ENCODE measurements around the gene MUS81. TPM values are rescaled to one million over a fixed set of nuclear protein-coding genes. Genes with fewer than 3 reads are reported as not detected.

MUS81 gene
- total RNA-seq, 1 donor = 71.2 TPM

DNA sequence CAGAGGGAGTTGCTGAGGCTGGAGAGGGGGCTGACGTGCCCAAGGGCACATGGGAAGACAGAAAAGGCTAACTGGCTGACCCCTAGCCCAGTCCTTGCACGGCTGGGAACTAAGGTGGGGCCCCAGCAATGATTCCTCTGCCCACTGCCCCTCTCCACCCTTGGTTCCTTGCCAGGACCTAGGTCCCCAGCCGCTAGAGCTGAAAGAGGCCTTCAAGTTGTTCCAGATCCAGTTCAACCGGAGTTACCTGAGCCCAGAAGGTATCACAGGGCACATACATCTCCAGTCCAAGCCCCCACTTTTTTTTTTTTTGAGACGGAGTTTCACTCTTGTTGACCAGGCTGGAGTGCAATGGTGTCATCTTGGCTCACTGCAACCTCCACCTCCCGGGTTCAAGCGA is 19.8 kb downstream of the MUS81 start:
- H3K4me3 ChIP-seq (ENCODE audit: low read depth, low read length) = no peak overlapping the region
- no peak for DNase-seq (ENCODE audit: low read depth)
- TF ChIP-seq, protein P1, sequence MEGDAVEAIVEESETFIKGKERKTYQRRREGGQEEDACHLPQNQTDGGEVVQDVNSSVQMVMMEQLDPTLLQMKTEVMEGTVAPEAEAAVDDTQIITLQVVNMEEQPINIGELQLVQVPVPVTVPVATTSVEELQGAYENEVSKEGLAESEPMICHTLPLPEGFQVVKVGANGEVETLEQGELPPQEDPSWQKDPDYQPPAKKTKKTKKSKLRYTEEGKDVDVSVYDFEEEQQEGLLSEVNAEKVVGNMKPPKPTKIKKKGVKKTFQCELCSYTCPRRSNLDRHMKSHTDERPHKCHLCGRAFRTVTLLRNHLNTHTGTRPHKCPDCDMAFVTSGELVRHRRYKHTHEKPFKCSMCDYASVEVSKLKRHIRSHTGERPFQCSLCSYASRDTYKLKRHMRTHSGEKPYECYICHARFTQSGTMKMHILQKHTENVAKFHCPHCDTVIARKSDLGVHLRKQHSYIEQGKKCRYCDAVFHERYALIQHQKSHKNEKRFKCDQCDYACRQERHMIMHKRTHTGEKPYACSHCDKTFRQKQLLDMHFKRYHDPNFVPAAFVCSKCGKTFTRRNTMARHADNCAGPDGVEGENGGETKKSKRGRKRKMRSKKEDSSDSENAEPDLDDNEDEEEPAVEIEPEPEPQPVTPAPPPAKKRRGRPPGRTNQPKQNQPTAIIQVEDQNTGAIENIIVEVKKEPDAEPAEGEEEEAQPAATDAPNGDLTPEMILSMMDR (IDR thresholded peaks at IDR 0.05; ENCODE audit: insufficient read depth, low read depth, low read length) = no peak

DNA sequence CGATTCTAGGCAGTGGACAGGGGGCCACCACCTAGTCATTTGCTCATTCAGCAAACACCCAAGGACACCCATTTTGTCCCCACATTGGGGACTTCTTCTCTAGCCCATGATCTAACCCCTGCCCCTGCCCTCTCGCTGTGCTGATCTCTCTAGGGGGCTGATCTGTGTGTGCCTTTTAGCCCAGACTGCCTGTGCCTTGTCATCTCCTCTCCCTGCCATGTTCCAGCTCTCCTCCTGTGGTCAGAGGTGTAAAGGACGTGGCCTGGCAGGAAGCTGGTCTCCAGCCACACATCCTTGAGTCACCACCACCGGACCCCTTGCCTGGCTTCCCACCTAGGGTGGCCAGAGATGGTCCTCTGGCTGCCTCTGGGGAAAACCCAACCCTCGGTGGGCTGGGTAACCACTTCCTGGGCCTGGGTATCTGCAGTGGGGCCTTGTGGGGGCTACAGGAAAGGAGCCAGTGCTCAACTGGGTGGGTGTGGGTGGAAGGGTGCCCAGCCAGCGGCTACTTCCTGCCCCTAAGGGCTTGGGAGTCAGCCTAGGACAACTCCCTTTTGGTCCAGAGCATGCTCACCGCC is 20.7 kb downstream of the MUS81 start:
- TF ChIP-seq, protein P1 (IDR thresholded peaks at IDR 0.05; ENCODE audit: insufficient read depth, low read depth, low read length) = no peak
- H3K4me3 ChIP-seq (ENCODE audit: low read depth, low read length) = no peak overlapping the region
- DNase-seq (ENCODE audit: low read depth) = no peak

DNA sequence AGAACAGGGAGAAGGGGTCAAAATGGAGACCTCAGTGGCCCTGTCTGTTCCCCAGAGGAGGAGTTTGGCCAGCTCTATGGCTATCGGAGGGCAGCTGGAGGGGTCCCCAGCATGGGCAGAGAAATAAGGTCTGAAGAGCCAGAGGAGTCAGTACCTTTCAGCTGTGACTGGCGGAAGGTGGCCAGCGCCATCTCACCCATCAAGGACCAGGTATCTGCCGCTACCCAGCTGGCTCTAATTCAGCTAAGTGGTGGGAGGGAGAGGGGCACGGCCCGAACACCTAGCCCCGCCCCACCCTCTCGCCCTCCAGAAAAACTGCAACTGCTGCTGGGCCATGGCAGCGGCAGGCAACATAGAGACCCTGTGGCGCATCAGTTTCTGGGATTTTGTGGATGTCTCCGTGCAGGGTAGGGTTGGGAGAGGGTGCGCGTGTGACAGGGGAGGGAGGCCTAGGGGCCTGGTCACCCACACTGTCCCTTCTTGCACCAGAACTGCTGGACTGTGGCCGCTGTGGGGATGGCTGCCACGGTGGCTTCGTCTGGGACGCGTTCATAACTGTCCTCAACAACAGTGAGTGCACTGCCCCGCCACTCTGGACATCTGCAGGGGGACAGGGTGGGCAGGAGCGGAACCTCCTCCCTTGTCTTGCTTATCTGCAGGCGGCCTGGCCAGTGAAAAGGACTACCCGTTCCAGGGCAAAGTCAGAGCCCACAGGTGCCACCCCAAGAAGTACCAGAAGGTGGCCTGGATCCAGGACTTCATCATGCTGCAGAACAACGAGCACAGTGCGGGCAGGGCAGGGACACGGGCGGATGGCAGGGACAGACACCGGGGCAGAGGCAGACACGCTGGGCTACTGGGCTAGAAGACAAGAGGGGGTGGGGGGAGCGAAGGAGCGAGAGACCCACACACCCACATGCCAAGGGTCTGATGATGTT is 22.2 kb downstream of the MUS81 start:
- TF ChIP-seq, protein P1 (IDR thresholded peaks at IDR 0.05; ENCODE audit: insufficient read depth, low read depth, low read length) = no peak
- DNase-seq (ENCODE audit: low read depth) = no peak
- H3K4me3 ChIP-seq (ENCODE audit: low read depth, low read length) = no peak overlapping the region

DNA sequence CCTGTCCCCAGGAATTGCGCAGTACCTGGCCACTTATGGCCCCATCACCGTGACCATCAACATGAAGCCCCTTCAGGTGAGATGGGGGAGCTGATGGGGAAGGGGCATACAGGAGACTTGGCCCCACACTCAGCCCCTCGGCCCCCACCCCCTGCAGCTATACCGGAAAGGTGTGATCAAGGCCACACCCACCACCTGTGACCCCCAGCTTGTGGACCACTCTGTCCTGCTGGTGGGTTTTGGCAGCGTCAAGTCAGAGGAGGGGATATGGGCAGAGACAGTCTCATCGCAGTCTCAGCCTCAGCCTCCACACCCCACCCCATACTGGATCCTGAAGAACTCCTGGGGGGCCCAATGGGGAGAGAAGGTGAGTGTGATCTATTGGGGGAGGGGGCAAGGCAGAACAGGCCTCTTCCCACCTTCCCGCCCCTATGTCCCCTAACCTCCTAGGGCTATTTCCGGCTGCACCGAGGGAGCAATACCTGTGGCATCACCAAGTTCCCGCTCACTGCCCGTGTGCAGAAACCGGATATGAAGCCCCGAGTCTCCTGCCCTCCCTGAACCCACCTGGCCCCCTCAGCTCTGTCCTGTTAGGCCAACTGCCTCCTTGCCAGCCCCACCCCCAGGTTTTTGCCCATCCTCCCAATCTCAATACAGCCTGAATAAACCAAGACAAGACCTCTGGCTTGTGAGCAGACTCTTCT is 23.0 kb downstream of the MUS81 start:
- no peak for DNase-seq (ENCODE audit: low read depth)
- no peak overlapping the region for H3K4me3 ChIP-seq (ENCODE audit: low read depth, low read length)
- TF ChIP-seq, protein P1 (IDR thresholded peaks at IDR 0.05; ENCODE audit: insufficient read depth, low read depth, low read length) = no peak

DNA sequence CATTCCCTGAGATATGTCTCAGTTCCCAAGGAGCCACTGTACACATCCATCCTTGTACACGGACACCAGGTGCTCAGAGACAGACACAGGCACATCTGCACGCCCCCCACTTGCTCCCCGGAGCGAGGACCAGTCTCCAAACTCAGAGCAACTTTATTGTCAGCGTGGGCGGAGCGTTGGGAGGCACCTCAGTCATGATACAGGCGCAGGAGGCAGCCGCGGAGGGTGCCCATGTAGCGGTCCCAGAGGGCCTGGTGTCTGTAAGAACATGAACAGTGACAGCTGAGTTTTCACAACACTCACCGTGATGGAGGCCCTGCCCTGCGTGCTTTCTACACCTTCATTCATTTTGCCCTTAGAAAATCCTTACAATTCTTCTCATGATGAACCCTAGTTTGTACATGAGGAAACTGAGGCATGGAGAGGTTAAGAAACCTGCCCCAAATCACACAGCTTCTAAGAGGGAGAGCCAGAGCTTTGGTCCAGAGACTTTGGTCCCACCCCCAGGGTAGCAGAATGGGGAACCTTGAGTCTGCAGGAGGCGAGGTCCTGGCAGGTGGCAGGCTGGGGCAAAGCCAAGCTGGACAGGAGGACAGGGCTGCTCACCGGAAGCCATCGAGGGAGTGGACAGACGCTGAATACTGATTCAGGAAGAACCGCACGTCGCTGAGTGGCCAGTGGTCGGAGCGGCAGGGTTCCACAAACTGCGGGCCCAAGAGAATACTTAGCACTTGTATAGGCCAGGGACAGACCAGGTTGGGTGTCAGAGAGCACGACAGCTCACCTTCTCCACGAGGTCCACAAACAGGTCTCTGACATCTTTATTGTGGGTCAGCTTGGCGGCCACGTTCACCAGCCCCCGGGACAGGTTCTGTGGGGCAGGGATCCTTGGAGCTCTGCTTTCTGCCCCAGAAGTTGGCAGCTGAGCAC is 23.8 kb downstream of the MUS81 start:
- no peak for DNase-seq (ENCODE audit: low read depth)
- TF ChIP-seq, protein P1 (IDR thresholded peaks at IDR 0.05; ENCODE audit: insufficient read depth, low read depth, low read length) = no peak
- no peak overlapping the region for H3K4me3 ChIP-seq (ENCODE audit: low read depth, low read length)

DNA sequence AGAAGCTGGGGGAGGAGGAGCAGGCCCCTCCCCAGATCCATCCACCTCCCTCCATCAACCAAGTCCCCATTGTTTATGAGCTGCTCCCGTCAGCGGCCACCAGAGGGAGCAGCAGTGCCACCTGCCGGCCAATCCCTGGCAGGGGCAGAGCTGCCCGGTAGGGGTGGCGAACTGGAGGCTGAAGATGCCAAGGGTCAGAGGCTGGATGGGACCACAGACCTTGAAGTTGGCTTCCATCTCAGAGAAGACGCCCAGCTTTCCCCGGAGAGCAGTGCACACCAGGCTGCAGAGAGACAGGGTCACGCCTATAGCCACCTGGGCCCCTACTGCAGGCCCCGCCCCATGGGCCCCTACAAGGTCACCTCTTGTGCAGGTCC is 24.5 kb downstream of the MUS81 start:
- no peak overlapping the region for H3K4me3 ChIP-seq (ENCODE audit: low read depth, low read length)
- TF ChIP-seq, protein P1 (IDR thresholded peaks at IDR 0.05; ENCODE audit: insufficient read depth, low read depth, low read length) = peak; percentile 99
- peak; percentile 74 for DNase-seq (ENCODE audit: low read depth)

Data from fibroblast of villous mesenchyme (primary cell).